Hepatic stellate cell (primary cell): Measurements from ENCODE around the gene TGFBRAP1.

ENCODE experiments used
- DNase-seq: peaks from one replicate; pipeline ENCODE4 v3.0.0; 2011; ENCODE audit warnings: low spot score

Gene TGFBRAP1

DNA sequence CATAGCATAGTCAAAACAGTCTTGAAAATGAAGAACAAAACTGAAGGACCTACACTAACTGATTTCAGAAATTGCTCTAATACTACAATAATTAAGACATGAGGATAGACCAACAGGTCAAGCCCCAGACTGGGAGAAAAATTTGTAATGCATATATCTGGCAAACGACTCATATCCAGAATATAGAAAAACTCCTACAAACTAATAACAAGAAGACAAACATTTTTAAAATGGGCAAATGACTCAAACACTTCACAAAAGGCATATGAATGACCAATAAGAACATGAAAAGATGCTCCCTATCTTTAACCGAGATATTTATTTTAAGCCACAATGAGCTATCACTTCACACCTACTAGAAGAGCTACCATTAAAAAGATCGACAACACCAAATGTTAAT is 14.2 kb downstream of the TGFBRAP1 start:
- DNase-seq, result no peak

DNA sequence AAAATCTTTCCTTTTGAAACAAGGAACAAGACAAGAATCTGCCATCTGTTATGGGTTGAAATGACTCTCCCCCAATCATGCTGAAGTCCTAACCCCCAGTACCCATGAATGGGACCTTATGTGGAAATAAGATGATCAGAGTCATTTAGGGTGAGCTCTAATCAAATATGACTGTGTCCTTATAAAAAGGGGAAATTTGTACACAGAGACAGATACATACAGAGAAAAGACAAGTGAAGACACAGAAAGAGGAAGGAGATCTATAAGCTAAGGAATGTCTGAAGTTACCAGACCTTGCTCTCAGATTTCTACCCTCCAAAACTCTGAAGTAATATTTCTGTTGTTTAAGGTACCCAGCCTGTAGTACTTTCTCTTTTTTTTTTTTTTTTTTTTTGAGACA is 15.7 kb downstream of the TGFBRAP1 start:
- DNase-seq, result no peak

DNA sequence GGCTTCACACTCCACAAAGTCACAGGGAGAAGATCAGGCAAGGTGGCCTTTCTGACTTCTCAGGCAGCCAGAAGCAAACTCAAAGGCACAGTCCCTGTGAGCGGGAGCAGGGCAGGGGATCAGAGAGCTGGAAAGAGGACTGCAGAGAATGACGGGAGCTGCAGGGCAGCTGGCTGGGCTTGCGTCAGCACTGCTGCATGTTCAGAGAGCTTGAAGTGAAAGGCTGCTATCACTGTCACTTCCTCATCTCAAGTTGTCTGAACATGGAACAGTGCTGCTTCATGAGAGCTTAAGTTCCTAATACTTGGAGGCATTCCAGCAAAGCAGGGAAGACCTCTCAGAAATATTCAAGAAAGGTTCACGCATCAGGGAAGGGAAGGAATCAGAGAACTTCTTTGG is 20.4 kb downstream of the TGFBRAP1 start:
- DNase-seq, result no peak

DNA sequence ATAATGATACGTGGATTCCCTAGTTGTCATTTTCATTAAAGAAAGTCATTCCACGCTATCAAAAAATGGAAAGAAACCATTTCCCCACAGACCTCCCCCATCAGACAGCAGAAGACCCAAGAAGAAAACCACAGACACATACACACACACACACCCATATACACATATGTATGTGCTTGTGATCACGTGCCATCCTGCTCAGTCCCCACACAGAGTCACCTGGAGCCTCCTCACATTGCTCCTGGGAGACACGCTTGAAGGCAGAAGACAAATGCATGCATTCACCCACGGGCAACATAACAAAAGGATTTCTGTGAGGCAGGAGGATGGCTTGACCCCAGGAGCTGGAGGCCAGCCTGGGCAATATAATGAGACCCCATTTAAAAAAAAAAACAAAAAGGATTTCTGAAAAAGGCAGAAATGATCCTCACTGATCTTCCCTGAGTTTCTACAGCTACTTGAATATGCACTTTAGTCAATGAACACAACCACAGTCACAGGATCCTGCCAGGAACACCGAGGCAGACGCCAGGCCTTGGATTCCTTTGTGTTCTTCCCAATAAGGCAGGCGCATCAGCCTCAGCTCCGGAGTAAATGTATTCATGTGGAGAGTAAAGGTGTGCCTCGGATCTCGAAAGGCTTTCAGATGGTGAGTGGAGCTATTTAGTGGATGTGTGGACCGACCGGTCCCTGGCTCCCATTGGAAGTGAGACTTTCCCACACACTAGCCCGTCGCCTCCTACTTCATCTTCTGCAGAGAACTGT is 21.0 kb downstream of the TGFBRAP1 start:
- no peak for DNase-seq

DNA sequence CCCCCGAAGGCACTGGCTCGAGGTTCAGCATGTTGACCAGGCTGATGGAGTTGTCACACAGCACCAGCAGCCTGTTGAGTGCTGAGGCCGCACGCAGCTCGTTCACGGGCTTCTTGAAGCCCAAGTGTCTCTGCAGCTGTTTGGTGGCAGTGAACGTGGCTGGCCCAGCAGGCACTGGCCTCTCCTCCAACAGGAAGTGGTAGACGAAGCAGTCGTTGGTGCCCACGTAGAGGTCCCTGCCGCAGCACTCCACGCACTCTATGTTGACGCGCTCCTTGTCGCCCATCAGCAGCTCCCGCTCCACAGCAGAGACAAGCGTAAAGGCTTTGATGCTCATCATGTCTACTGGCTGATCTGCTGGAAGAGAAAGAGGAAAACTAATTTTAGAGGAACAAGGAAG is 21.6 kb downstream of the TGFBRAP1 start:
- DNase-seq, result no peak

DNA sequence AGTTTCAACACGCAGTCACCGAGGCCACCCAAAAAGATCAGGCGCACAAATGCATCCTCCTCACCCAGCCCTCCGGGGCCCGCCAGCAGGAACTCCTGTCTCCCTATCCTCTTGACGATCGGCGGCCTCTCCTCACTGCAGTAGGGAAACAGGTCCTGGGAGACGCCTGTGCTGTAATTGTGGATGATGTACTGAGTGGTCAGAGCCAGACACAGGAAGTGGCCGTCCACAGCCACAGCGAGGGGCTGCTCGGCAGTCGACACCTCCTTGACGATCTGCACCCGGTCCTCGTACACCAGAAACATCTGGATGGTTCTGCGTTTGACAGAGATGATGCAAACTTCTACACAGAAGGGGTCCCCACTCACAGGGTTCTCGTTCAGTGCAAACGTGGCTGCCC is 22.0 kb downstream of the TGFBRAP1 start:
- no peak for DNase-seq

DNA sequence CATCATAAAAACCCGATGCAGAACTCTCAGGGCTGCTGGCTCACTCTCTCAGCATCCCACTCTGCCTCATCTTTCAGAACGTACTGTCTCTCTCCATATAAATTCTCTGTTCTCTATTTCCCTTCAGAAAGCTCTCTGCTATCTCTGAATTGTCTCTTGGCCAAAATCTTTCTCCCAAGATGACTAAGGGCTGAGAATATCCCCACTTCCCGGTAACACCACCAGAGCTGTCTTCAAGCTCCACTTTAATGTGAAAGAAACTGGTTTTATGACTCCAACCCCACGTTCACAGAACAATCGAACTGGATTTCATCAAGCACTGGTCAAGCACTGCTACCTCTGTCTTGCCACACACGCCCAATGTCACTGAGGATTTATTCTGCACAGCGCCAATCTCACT is 22.4 kb downstream of the TGFBRAP1 start:
- no peak for DNase-seq

DNA sequence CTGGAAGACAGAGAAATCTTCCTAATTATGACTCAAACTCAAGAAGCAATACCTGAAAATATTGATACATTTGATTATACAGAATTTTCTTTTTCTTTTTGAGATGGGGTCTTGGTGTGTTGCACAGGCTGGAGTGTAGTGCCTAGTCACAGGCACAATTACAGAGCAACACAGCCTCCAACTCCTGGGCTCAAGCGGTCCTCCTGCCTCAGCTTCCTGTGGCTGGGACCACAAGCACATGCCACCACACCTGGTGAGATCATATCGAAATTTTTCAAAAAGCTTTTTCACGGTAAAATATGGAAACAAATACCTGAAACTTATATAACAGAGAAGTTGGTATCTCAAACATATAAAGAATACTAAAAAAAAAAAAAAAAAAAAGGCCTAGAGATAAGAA is 27.9 kb downstream of the TGFBRAP1 start:
- no peak for DNase-seq

DNA sequence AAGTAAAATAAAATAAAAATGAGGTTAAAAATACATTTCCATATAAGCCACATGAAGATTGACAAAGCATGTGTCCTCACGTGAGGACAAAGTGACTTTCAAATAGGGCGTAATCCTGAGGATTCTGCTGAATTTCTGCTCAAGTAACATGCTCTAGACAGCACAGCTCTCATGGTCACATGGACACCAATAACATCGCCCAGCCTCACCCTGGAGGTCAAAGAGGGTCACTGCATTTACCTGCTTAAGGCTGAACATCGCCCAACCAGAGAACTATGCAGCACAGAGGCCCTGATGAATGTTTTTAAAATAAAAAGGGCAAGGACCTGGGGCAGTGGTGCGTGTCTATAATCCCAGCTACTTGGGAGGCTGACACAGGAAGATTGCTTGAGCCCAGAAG is 30.2 kb downstream of the TGFBRAP1 start:
- DNase-seq, result no peak

DNA sequence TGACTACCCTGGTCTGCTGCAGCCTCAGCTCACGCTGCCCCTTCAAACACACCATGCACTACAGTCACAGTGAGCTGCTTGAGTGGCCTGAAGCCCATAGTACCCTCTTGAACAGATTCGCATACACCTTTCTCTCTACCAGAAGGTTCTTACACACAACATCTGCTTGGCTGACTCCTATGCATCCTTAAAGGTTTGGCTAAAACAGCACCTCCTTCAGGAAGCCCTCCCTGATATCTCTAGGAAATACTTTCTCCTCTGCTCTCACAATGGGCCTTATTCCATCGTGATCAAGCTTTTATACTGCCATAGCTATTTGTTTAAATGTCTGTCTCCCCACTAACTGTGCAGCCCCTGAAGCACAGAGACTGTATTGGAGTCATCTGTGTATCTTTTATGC is 31.5 kb downstream of the TGFBRAP1 start:
- DNase-seq, result no peak

DNA sequence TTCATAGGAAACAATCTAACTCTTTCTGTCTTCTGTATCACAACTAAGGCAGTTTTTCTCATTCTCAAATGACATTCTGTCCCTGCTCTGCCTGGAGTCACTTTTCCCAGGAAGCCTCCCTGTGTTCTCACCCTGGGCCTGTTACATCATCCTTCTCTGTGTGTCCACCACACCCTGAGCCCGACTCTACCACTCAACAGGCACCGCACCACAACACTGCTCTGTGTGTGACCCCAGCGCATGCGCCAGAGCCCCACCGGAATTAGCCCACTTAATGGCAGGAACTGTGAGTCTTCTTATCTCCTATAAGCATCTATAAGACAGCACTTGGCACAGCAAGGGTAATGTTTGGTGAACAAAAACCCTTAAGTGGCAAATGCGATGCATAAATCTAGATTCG is 32.3 kb downstream of the TGFBRAP1 start:
- no peak for DNase-seq

DNA sequence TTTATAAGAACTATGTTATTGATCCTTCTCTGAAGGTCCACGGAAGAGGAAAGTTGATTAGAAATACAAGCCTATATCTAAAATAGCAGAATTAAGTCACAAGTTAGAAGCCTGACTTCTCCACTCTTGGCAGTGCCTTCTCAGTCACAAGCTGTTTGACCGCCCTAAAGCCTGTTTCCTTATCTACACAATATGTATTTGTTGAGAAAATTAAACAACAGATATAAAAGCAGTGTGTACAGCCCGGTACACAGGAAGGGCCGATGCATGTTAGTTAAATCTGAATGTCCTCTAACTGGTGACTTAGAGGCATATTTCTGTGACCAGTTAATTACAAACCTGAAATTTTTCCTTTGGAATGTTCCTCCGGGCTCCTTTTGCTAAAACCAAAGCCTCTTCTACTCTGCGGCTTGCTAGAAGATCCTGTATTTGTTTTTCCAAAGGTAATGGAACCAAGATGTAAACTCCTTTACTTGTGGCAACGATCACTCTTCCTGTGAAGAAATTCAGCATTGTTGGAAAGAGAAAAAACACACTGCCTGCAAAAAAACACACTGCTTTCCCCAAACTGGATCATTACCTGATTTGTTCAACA is 33.4 kb downstream of the TGFBRAP1 start:
- DNase-seq, result no peak

DNA sequence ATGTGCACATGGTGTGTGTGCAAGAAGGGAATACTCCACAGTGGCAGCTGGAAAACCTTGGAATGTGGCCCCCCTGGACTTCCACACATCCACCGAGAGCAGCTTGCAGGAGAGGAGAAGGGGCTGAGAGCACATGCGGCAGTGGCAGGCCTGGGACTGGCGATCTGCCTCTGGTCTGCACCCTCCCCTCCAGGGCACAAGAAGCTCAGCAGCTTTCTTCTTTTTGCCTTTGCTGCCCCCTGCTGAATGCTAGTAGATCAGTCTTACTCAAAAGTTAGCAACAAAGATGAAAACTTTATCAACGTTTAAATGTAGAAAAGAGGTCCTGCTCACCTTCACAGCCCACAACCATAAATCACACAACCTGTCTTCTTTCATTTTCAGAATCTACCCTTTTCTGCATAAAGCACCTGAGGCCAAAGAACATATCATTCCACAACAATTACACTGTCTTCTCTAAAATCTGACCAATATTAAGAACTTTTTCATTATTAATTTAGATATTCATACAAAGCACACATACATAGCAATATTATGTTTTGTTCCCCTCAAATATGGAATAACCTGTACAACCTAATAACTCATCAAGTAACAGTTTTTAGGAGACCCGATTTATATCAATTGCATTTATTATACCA is 34.6 kb downstream of the TGFBRAP1 start:
- DNase-seq, result peak; percentile 65

DNA sequence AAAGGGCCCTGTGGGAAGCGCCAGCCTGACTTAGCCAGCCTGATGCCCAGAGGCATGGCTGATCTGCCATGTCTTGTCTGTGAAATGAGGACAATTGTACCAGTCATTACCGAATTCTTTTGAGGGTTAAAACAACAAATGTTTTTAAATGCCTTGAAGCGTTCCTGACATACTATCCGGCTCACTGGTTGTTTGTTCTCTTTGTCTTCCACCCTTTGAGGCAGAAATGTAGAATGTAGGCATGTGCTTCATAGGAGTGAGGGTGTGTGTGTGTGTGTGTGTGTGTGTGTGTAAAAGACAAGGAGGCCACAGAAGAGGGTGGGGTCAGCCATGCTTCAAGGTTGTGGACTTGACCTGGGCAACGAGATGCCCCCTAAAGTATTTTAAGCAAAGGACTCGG is 35.5 kb downstream of the TGFBRAP1 start:
- DNase-seq, result no peak

DNA sequence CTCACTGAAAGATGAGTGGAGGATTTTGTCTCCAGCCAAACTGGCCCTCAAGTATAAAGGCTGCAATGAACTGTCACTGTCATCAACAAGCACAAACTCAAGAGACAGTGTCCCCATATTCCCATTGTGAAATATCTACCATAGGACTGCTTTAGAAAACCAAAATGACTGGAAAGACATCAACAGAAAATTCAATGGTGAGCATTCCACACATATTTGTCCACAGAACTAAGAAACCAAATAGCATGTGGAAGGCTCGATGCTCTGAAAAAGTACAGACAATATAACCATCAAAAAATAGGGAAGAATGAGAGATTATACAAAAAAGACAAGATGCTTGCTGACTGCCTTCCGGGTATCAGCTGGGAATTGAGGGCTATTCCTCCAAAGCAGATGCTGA is 37.6 kb downstream of the TGFBRAP1 start:
- no peak for DNase-seq

DNA sequence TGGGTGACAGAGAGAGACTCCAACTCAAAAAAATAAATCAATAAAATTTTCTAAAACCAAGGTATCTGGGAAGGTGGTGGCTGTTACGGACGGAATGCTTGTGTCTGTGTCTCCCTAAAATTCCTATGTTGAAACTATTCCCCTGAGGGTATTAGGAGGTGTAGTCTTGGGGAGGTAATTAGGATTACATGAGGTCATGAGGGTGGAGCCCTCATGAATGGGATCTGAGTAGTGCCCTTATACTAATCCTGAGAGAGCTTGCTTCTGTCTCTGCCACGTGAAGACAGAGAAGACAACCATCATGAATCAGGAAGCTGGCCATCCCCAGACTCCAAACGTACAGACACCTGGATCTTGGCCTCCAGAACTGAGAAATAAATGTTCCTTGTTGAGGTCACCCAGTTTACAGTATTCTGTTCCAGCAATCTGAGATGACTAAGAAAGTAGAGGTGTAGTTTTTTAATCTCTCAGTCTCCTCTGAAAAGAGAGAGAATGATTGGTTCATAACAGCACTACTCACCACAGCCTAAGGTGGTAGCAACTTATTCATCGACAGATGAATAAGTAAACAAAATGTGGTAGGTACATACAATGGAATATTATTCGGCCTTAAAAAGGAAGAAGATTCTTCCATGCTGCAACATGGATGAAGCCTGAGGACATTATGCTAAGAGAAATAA is 38.4 kb downstream of the TGFBRAP1 start:
- no peak for DNase-seq

DNA sequence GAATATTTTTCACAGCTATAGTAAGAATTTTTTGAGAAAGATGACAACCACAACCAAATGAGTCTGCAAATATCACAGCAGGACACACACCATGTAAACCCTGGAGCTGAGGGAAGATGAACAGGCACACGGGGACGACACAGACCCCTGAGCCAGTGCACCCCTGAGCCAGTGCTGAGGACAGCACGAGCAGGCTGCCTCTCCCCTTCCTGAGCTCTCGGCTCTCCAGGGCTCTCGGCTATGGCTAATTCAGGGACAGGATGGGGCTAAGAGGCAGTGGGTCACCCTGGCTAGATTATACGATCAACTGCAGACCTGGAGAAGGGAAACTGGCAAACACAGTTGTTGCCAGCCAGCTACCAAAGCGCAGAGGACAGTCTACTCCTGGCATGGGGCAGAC is 41.4 kb downstream of the TGFBRAP1 start:
- no peak for DNase-seq

DNA sequence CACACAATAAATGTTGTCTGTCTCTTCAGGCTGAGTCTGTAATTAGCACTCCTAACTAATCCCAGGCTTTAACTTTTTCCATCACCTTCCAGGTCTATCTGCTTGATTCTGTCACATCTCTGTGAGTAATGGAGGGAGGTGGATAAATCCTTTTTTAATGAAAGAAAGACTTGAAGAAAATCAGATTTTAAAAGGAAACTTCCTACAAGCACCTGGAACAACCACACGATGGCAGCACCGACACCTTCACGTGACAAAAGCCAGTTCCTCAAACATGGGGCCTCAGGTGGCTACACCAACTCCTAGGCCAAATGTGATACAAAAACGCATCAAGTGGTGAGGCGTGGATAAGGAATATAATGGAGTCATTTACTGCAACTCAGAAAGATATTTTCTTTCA is 41.8 kb downstream of the TGFBRAP1 start:
- DNase-seq, result peak; percentile 15

DNA sequence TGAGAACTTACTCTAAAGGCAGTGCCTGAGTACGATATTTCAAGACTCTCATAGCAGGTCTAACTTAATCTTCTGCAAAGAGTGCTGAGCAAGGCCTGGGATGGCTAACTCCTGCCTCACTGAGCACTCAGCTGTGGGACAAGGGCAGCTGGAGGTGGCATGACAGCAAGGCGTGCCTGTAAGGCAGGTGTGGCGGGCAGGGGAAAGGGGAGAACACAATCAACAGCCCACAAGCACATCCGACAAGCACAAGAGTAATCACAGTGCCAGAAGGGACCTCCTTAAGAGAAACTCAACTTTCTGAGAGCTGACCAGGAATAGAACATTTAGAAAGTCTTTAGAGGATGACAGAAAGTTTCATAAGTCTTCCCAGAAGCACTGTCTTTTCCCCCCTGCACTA is 46.0 kb downstream of the TGFBRAP1 start:
- no peak for DNase-seq

DNA sequence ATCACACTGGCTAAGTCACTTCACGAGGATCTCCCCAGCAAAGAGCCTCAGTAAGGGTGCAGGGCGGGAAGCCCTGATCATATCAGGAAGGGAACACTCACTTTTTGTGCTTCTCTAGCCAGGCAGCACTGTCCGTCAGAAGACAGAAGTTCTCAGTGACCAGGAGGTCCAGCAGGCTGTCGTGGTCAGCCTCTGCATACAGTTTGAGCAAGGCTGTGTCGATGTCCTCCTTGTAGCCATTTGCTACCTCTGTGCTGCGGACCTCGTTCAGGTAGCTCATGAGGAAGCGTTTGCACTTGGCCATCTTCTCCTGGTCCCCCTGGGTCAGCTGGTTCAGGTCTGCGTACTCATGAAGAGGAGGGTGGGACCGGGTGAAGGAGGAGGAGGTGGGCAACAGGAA is 49.3 kb downstream of the TGFBRAP1 start:
- DNase-seq, result no peak

DNA sequence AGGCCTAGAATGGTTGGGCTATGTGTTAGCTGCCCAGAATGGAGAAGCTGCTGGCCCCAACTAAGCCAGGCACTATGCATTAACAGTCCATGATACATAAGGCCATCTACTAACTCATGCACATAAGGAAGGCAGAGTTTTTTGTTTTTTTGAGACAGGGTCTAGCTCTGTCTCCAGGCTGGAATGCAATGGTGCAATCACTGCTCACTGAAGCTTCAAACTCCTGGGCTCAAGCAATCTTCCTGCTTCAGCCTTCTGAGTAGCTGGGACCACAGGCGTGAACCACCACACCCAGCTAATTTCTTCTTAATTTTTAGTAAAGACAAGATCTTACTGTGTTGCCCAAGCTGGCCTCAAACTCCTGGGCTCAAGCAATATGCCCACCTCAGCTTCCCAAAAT is 50.4 kb downstream of the TGFBRAP1 start:
- no peak for DNase-seq

DNA sequence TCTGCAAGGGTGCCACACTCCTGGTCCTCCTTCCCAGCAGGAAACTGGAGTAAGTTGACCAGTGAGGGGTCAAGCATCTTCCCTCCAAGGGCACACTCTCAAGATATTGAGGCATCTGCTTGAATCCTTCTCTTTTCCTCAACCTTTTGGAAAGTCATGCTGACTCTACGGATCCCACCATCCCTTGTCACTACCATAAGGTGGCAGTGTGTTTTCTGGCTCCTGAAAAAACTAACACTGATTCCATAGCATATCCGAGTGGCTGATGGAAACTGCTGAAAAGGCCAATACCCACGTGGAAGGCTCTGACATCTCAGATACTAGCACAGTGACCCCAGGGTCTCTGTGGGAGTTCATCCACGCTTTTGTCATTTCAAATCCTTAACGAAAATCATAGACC is 50.9 kb downstream of the TGFBRAP1 start:
- DNase-seq, result no peak

DNA sequence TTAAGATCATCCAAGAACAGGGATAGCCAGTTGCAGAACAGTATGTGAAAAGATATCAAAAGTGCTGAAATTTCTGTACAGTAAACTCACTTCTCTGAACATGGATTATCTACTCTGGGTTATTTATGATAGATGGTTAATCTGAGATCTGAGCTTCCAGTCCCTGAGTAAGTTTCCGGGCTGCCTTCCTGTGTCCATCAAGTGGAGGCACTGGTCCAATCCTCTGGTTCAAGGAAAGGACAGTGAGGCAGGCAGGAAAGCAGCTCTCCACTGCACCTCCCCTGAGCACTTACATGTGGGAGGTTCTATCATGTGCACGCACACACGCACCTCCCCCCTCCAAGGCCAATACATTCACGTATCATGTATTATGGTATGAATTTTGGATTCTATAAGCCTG is 55.5 kb downstream of the TGFBRAP1 start:
- no peak for DNase-seq
